DMS114 treated with DMSO at 0.1 percent for 48 hours (cell line): ENCODE results near the gene YRDC.

ENCODE experiments used
- DNase-seq: peaks from one replicate; lab custom pipeline; 2025; ENCODE audit not compliant: unreplicated experiment; lab: John Stamatoyannopoulos, UW

Gene YRDC

GRCh38 chr1:37822906-37823815 is 15.2 kb upstream of the YRDC start:
- no peak for DNase-seq

DNA sequence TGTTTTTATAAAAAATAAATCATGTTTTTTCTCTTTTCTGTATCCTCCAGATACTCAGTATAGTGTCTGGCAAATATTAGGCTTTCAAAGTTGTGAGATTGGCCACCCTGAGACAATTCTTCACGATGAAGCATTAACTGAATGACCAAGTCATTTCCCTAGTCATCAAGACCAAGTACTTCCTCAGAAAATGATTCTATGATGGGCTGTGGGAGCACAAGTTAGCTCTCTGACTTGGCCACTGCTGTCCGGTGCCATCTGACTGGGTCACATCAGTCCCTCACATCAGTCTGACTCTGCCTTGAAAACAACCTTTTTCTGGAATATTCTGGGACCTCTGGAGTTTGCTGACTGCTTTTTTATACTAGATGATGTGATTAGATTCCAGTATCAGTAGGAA is 13.5 kb upstream of the YRDC start:
- no peak for DNase-seq

GRCh38 chr1:37817481-37817880 is 9.5 kb upstream of the YRDC start:
- DNase-seq = no peak

DNA sequence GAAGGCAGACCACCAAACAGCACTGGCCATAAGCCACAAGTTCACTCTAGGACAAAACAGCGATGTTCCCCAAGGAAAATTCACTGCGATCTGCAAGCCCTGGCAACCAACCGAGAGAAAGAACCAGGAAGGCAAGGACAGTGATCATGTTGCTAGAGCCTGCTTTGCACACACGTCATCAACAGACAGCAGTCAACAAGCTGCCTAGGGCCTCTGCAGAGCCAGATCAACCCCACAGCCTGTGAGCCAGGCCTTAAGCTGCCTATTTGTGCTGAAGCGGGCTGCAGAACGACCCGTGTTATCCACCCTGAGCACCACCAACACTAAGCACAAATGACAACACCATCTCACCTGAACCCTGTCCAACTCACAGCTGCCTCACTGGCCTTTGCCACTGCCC is 6.2 kb upstream of the YRDC start:
- no peak for DNase-seq

GRCh38 chr1:37813529-37814145 is 5.6 kb upstream of the YRDC start:
- no peak for DNase-seq

DNA sequence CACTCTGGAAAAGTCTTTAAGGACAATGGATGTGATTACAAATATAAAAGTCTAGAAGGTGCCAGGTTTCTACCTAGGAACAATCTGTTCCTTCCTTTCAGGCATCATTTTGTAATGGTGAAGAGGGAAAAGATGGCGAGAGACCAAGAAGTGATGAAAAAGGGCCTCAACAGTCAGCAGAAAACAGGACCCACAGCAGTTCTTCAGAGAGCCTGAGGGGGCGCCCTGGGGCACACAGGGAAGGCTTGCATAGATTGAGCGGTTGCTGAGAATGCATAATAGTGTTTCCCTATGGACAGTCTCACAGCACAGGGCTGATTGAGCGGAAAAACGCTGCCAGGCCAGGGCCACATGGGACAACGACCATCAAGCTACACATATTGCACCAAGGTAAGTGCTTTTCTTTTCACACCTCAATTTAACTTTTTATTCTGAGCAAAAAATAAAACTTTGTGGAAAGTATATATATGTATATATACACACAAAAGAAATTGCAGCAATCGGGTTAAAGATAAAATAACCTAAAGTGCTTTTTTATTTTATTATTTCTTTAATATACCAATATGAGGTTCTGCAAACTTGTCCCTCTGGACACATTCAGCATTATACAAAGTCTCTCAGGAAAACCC is 3.1 kb upstream of the YRDC start:
- peak; percentile 57 for DNase-seq

DNA sequence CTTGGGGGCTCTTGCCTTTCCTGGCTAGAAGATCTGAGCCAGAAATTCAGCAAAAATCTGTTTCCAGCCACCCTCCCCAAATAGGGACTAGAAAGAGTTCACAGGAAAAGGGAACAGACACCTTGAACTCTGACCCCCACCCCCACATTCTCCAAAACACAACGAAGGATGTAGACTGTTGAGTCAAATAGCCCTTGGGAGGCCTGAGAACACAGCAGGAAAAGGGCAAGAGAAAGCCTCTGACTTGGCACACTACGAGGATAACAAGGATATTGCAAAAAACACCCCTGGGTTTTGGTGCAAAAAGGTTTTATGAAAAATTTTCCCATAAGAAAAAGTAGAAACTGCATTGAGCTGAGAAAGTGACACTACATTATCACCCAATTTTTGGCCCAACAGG is 1.9 kb upstream of the YRDC start:
- no peak for DNase-seq

- DNase-seq = peak; percentile 82
Measured at GRCh38 chr1:37808369-37809319, 636 bp upstream of the YRDC start.

DNA sequence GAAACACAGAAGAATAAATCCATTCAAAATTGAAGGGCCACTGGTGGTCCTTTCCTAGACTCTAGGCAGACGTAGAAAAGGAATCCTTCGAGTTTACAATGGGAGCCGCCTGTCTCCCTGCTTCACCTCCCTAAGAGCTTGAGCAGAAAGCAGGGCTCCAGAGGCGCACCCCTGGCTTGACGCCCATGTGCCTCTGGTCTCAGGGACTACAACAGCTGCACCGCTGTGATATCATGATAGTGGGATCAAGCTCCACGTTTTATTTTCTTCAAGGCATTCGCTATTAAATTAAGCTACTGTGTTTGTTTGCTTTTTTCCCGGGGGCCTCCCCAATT is 821 bp downstream of the YRDC start:
- DNase-seq = no peak

DNA sequence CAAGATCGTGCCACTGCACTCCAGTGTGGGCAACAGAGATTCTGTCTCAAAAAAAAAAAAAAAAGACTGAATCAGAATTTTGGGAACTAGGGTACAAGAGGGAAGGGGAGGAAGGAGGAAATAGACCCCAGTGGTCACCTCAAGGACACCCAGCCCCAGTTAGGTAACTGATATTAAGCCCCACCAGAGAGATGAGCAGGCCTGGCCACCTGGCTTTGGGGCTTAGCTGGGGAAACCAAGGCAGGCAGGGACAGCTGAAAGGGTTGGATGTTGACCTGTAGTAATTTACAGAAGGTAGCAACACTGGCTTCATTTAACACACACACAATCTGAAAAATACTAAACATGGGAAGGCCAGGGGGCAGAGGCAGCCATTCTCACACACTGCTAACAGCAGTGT is 5.6 kb downstream of the YRDC start:
- no peak for DNase-seq

DNA sequence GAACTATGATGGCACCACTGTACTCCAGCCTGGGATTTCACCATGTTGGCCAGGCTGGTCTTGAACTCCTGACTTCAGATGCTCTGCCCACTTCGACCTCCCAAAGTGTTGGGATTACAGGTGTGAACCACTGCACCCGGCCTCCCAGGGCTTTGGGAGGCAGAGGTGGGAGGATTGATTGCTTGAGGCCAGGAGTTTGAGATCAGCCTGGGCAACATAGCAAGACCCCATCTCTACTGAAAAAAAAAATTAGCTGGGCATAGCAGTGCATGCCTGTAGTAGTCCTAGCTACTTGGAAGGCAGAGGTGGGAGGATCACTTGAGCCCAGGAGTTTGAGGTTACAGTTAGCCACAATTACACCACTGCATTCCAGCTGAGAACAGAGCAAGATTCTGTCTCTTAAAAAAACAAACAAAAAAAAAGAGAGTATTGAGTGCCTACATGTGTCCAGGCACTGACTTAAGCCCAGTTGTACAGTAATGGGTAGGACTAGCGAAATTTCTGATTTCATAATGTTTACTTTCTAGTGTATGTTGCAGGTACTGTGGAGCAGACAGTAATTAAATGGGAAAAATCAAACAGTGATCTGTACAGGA is 10.2 kb downstream of the YRDC start:
- DNase-seq = no peak

DNA sequence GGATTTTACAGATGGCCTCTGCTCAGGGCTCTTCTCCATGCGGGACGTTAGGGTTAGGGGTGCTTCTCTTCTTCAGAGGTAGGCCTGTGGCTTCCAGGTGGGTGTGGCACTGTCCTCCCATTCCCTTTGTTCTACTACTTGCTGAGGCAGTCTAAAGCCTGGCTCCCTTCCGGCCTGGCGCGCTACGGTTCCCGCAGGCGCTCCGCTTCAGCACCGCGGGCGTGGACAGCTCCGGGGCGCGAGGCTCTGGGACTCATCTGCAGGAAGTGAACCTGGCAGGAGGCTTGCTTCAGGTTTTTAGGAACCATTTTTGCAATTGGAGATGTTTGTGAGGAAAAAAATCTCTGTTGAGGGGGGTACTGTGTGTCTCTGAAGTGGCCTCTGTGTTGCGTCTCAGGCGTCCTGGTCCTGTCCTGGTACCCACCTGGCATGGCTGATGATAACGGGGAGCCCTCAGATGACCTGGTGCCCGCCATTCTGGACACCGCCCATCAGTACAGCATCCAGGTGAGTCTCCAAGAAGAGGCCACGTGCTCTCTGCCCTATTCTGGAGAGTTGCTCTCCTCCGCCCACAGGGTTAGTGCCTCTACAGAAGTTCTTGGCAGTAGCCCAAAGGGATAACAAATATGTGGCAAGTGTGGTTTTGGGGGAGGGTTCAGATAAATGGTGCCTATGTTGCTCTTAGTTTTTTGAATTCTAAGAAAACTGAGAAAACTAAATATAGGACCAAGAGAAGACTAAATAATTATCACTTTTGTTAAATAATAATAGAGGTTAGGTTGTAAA is 12.5 kb downstream of the YRDC start:
- DNase-seq = no peak

DNA sequence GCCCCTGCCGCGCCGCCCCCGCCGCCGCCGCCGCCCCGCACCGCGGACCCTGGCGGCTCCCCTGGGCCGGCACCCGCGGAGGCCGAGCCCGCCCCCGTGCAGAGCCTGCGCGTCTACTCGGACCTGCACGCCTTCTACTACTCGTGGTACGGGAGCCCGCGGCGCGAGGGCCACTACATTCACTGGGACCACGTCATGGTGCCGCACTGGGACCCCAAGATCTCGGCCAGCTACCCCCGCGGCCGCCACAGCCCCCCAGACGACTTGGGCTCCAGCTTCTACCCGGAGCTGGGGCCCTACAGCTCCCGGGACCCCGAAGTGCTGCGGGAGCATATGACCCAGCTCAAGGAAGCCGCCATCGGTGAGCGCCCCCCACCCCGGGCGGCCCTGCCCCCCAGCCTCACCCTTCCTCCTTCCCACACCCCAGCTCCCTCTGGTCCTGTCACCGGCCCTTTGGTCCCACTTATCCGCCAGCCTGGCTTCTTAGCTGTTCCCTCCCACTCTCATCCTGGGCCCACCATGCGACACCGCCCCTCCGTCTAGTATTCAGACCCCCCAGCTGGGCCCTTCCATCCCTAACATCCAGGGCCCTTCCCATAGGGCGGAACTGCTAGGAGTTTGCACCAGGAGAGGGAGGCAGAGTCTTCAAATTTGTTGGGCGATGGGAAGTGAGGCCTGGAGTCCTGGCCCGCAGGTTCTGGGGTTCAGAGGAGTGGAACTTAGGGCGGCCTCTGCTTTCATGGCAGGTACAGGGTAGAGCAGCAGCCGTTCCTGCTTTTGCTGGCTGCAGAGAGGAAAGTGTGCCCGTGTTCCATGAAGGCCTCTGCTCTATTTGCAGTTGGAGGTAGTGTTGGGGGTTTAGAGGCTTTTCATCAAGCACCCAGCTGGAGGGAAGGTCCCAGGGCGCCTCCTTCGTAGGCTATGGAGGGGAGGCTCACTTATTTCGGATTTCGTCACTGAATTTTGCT is 13.4 kb downstream of the YRDC start:
- DNase-seq = peak; percentile 19

DNA sequence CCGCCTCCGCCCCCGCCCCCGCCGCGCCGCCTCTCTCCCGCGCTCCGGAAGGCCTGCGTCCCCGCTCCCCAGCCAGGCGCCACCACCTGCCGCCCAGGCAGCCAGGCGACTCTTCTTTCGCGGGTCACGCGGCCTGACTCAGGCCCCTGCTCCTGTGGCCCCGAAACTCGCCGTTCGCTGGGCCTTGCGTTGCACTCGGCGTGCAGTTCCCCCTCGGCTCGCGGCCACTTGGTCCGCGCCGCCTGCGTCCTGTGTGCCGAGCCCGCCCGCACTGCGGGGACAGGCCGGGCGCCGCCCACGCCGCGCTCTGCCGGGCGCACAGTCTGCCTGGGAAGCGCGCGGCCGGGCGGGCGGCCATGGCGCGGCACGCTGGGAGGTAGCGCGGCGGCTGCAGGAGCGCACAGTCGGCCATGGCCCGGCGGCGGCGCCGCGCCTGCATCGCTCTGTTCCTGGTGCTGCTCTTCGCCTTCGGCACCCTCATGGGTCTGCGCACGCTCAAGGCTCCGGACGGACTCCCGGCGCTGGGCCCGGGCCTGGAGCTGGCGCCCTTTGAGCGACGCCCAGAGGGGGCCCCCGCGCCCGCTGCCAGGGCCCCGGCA is 14.1 kb downstream of the YRDC start, which contains the start of gene MANEAL:
Gene MANEAL, plus strand, starts transcription at position 75 of the 599 bp plus-strand sequence. Its CDS starts 336 bp downstream, at position 411.
- peak; percentile 38 for DNase-seq

- no peak for DNase-seq
Measured at GRCh38 chr1:37792943-37793686, 14.9 kb downstream of the YRDC start.

GRCh38 chr1:37782491-37782890 is 25.5 kb downstream of the YRDC start:
- no peak for DNase-seq

DNA sequence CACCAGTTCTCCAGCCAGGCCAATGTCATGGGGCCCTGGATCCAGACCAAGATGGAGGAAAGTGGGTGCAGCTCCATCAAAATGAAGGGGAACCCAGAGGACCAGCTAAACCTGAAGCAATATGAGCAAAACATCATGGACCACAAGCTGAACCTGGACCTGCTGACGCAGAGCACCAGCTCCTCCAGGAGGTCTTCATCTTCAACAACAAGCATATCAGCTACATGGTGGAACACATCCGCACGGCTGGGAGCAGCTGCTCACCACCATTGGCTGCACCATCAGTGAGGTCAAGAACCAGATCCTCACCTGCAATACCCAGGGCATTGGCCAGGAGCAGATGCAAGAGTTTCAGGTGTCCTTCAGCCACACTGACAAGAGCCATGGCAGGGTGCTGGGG is 29.4 kb downstream of the YRDC start:
- DNase-seq = no peak
